ENCODE measurements around the gene CHCHD3. TPM values are rescaled to one million over a fixed set of nuclear protein-coding genes. Genes with fewer than 3 reads are reported as not detected.
"Not testable (repeated sequence)": the region's sequence is repeated elsewhere in the genome, so short reads cannot be mapped to it uniquely, and the experiment has no call there.

Gene CHCHD3
- total RNA-seq, 2 donors from 2014 or later, result 69.3 to 95.6 TPM

- no peak for DNase-seq
- intact Hi-C loops (cut with DNase I, micrococcal nuclease), result no loop called here
- no peak for ATAC-seq
These were observed 144.6 kb downstream of the CHCHD3 start for GRCh38 chr7:132937286-132937685.

- ATAC-seq, result no peak
- intact Hi-C loops (cut with DNase I, micrococcal nuclease), result no loop called here
- no peak for DNase-seq
These were observed 146.3 kb downstream of the CHCHD3 start for GRCh38 chr7:132935608-132936007.

- ATAC-seq, result no peak
- no peak for DNase-seq
- intact Hi-C loops (cut with DNase I, micrococcal nuclease), result no loop called here
These were observed 147.9 kb downstream of the CHCHD3 start for GRCh38 chr7:132934017-132934416.

- ATAC-seq (no peak), DNase-seq (no peak)
- intact Hi-C loops (cut with DNase I, micrococcal nuclease), result no loop called here
These were observed 148.8 kb downstream of the CHCHD3 start for GRCh38 chr7:132933072-132933458.

- ATAC-seq (no peak), DNase-seq (no peak)
- intact Hi-C loops (cut with DNase I, micrococcal nuclease), result no loop called here
These were observed 149.4 kb downstream of the CHCHD3 start for GRCh38 chr7:132932296-132933071.

- intact Hi-C loops (cut with DNase I, micrococcal nuclease), result no loop called here
- ATAC-seq (peak; percentile 42), DNase-seq (no peak)
These were observed 151.0 kb downstream of the CHCHD3 start for GRCh38 chr7:132930881-132931280.

- intact Hi-C loops (cut with DNase I, micrococcal nuclease); ATAC-seq; DNase-seq: not testable (repeated sequence)
These were observed 151.9 kb downstream of the CHCHD3 start for GRCh38 chr7:132929944-132930343.

GRCh38 chr7:132919771-132920170, 162.1 kb downstream of the CHCHD3 start:
- intact Hi-C loops (cut with DNase I, micrococcal nuclease), result no loop called here
- no peak for DNase-seq
- ATAC-seq, result no peak

GRCh38 chr7:132915647-132916046, 166.2 kb downstream of the CHCHD3 start:
- DNase-seq (no peak), ATAC-seq (peak; percentile 90)

GRCh38 chr7:132910657-132911056, 171.2 kb downstream of the CHCHD3 start:
- DNase-seq, result no peak
- ATAC-seq, result no peak
- intact Hi-C loops (cut with DNase I, micrococcal nuclease), result no loop called here

More at GRCh38 chr7:132915647-132916046, 166.2 kb downstream of the CHCHD3 start:
- intact Hi-C loops (cut with DNase I, micrococcal nuclease), result no loop called here

GRCh38 chr7:132907380-132907940, 174.4 kb downstream of the CHCHD3 start:
- intact Hi-C loops (cut with DNase I, micrococcal nuclease), result no loop called here
- DNase-seq (no peak), ATAC-seq (no peak)

- intact Hi-C loops (cut with DNase I, micrococcal nuclease), result no loop called here
- DNase-seq, result no peak
- no peak for ATAC-seq
These were observed 175.6 kb downstream of the CHCHD3 start for GRCh38 chr7:132906193-132906835.

GRCh38 chr7:132905136-132905535, 176.8 kb downstream of the CHCHD3 start:
- ATAC-seq; intact Hi-C loops (cut with DNase I, micrococcal nuclease); DNase-seq: not testable (repeated sequence)

GRCh38 chr7:132904209-132904608, 177.7 kb downstream of the CHCHD3 start:
- DNase-seq (no peak), ATAC-seq (no peak)
- intact Hi-C loops (cut with DNase I, micrococcal nuclease), result no loop called here

- intact Hi-C loops (cut with DNase I, micrococcal nuclease); DNase-seq; ATAC-seq: not testable (repeated sequence)
These were observed 179.6 kb downstream of the CHCHD3 start for GRCh38 chr7:132902294-132902693.

- ATAC-seq (no peak), DNase-seq (no peak)
- intact Hi-C loops (cut with DNase I, micrococcal nuclease), result no loop called here
These were observed 180.6 kb downstream of the CHCHD3 start for GRCh38 chr7:132901241-132901640.

GRCh38 chr7:132899833-132900232, 182.1 kb downstream of the CHCHD3 start:
- ATAC-seq (no peak), DNase-seq (no peak)
- intact Hi-C loops (cut with DNase I, micrococcal nuclease), result no loop called here

GRCh38 chr7:132898641-132899175, 183.2 kb downstream of the CHCHD3 start:
- DNase-seq; intact Hi-C loops (cut with DNase I, micrococcal nuclease); ATAC-seq: not testable (repeated sequence)

- DNase-seq (no peak), ATAC-seq (no peak)
- intact Hi-C loops (cut with DNase I, micrococcal nuclease), result no loop called here
These were observed 184.7 kb downstream of the CHCHD3 start for GRCh38 chr7:132897093-132897687.

Data from left colon (tissue), 2 donors.